Ishikawa (cell line): ENCODE results near the gene ADAMTS12.

Experiments used
- CEBPB ChIP-seq: IDR thresholded peaks from 2 replicates; pipeline ENCODE4 v1.6.1; 2012
- CREB1 ChIP-seq: IDR thresholded peaks from 2 replicates; pipeline ENCODE4 v1.6.1; 2012; ENCODE audit warnings: low read depth
- EGR1 ChIP-seq: IDR thresholded peaks from 2 replicates; pipeline ENCODE4 v1.6.1; 2012
- EP300 ChIP-seq: IDR thresholded peaks from 2 replicates; pipeline ENCODE4 v1.6.1; 2012; ENCODE audit warnings: borderline replicate concordance
- FOXM1 ChIP-seq: IDR thresholded peaks from 2 replicates; pipeline ENCODE4 v1.6.1; 2012; ENCODE audit warnings: low read depth, borderline replicate concordance
- MAX ChIP-seq: IDR thresholded peaks from 2 replicates; pipeline ENCODE4 v1.6.1; 2012
- NFIC ChIP-seq: IDR thresholded peaks from 2 replicates; pipeline ENCODE4 v1.6.1; 2012
- RAD21 ChIP-seq: IDR thresholded peaks from 2 replicates; pipeline ENCODE4 v1.6.1; 2012; ENCODE audit warnings: low read depth
- REST ChIP-seq: IDR thresholded peaks from 2 replicates; pipeline ENCODE4 v1.6.1; 2012; ENCODE audit warnings: low read depth, mild to moderate bottlenecking
- TAF1 ChIP-seq: IDR thresholded peaks from 2 replicates; pipeline ENCODE4 v1.6.1; 2012; ENCODE audit warnings: low read depth, mild to moderate bottlenecking
- TCF12 ChIP-seq: IDR thresholded peaks from 2 replicates; pipeline ENCODE4 v1.6.1; 2012; ENCODE audit warnings: low read depth
- TEAD4 ChIP-seq: IDR thresholded peaks from 2 replicates; pipeline ENCODE4 v1.6.1; 2012
- USF1 ChIP-seq: IDR thresholded peaks from 2 replicates; pipeline ENCODE4 v1.6.1; 2012
- YY1 ChIP-seq: IDR thresholded peaks from 2 replicates; pipeline ENCODE4 v1.6.1; 2012; ENCODE audit warnings: low read depth
- ZBTB7A ChIP-seq: IDR thresholded peaks from 2 replicates; pipeline ENCODE4 v1.6.1; 2012; ENCODE audit warnings: low read depth

Gene ADAMTS12

DNA sequence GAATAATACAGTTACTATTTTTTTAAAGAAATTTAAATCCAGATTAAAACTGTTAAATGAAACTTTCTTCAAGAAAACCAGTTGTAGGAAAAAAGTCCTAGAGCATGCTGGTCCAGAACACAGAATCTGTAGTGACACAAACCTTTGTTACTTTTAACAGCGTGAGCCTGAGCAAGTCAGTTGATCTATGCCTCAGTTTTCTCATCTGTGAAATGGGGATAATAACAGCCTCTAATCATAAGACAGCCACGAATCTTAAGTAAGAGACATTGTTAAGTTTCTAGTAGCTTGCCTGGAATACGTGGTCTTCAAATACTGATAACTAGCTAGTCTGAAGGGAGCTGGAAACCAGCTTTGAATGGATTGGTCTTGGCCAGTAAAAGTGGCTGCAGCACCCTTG lies 158.6 kb downstream of the ADAMTS12 start:
- TF ChIP-seq ZBTB7A (no peak), NFIC (no peak), EGR1 (no peak), USF1 (no peak), YY1 (no peak), FOXM1 (no peak), CREB1 (no peak), REST (no peak), TCF12 (no peak), TEAD4 (no peak), MAX (no peak), TAF1 (no peak)

DNA sequence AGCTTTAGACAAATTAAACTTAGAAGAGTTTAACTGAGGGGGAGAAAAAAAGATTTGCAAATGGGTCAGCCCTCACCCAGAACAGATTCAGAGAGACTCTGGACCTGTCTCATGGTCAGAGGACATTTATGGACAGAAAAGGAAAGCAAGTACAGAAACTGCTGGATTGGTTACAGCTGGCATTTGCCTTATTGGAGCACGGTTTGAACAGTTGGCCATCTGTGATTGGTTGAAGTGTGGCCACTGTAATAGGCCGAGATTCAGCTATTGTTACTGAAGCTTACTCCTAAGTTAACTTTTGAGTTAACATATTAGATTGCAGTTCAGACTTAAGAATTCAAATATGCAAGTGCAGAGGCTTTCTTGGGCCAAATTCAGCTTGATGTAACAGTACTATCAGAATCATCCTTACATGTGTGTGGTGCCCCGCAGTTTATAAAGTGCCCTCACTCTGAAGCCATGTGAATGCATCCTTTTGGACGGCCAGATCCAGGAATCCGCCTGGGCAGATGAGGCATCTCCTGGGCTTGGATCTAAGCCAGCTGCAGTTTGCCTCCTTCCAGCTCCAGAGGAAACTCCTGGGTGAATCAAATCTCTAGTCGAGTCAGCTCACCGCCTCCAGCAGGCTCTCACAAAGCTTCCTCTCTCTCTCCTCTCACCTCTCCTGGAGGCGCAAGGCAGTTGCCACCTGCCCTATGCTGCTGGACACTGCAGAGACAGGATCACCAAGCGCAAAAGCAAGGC lies 165.2 kb downstream of the ADAMTS12 start:
- TF ChIP-seq TEAD4 = no peak
- TF ChIP-seq REST = no peak
- no peak for TF ChIP-seq RAD21
- TF ChIP-seq MAX = no peak

DNA sequence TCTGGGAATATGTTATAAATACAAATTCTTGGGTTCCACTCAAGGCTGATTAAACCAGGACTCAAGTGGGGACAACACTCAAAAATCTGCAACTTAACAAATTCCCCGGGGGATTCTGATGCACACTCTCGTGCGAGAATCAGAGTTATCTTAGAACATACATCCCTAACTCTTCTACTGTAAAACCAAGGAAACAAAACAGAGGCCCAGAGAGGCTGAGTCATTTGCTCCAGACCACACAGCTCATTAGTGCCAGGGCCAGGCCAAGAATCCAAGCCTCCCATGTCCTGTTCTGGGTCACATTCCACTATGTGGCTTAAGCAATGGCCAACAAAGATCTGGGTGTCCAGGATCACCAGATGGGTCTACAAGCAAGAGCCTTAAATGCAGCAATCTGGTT lies 166.0 kb downstream of the ADAMTS12 start:
- no peak for TF ChIP-seq YY1
- TF ChIP-seq USF1 = no peak
- no peak for TF ChIP-seq REST
- TF ChIP-seq FOXM1 = no peak
- no peak for TF ChIP-seq NFIC
- TF ChIP-seq MAX = no peak

DNA sequence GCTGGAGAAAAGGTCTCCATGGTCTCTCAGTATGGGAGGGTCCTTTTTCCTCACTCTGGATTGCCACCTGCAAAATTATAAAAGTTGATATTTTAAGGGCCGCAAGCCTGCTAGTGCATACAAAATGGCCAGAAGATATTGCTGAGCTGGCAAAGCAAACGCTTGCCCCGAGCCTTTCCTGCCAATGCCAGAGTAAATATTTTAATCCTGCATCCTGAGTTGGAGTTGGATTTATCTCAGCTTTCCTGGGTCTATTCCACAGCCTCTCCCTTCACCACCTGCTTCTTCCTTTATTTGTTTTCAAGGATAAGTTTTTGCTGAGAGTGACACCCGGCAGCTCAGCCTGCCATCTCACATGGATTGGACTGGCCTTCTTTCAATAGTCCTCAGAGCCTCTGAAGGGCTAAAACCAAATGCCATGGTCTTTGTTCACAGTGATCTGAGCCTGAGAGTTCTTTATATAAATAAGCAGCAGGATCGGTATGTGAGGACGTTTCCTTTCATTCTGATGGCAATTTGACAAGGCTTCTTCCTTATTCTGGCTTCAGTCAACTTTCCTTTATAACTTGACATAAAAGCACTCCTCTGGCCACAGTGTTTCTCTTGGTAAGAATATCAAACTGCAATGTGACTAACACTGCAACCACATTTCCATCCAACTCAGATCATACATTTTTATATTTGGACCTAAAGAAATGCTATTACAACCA lies 170.1 kb downstream of the ADAMTS12 start:
- TF ChIP-seq FOXM1 (no peak), ZBTB7A (no peak), TEAD4 (no peak), MAX (no peak), TCF12 (no peak), CEBPB (no peak), REST (no peak), CREB1 (no peak), EP300 (no peak), TAF1 (no peak), RAD21 (no peak), YY1 (no peak), EGR1 (no peak), USF1 (no peak)
